Measurements from ENCODE around the gene KCNK2.

- TF ChIP-seq TAF1 (IDR thresholded peaks at IDR 0.05; ENCODE audit: borderline replicate concordance, insufficient read depth, low read length), result no peak
- TF ChIP-seq POLR2AphosphoS5 (IDR thresholded peaks at IDR 0.05; ENCODE audit: low read depth, low read length), result no peak
- TF ChIP-seq, protein P1, sequence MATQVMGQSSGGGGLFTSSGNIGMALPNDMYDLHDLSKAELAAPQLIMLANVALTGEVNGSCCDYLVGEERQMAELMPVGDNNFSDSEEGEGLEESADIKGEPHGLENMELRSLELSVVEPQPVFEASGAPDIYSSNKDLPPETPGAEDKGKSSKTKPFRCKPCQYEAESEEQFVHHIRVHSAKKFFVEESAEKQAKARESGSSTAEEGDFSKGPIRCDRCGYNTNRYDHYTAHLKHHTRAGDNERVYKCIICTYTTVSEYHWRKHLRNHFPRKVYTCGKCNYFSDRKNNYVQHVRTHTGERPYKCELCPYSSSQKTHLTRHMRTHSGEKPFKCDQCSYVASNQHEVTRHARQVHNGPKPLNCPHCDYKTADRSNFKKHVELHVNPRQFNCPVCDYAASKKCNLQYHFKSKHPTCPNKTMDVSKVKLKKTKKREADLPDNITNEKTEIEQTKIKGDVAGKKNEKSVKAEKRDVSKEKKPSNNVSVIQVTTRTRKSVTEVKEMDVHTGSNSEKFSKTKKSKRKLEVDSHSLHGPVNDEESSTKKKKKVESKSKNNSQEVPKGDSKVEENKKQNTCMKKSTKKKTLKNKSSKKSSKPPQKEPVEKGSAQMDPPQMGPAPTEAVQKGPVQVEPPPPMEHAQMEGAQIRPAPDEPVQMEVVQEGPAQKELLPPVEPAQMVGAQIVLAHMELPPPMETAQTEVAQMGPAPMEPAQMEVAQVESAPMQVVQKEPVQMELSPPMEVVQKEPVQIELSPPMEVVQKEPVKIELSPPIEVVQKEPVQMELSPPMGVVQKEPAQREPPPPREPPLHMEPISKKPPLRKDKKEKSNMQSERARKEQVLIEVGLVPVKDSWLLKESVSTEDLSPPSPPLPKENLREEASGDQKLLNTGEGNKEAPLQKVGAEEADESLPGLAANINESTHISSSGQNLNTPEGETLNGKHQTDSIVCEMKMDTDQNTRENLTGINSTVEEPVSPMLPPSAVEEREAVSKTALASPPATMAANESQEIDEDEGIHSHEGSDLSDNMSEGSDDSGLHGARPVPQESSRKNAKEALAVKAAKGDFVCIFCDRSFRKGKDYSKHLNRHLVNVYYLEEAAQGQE (IDR thresholded peaks at IDR 0.05; ENCODE audit: insufficient read depth in 1 of 2, low read depth in 2 of 2, low read length in 2 of 2), result no peak
- no peak for TF ChIP-seq FOXP2 (optimal IDR thresholded peaks at IDR 0.05; ENCODE audit: borderline replicate concordance, extremely low read depth, extremely low read length, insufficient read depth)
- TF ChIP-seq SIN3A (IDR thresholded peaks at IDR 0.05; ENCODE audit: borderline replicate concordance, insufficient read depth, low read length), result no peak
These were observed 3.1 kb upstream of the KCNK2 start for GRCh38 chr1:215079456-215079855.
